K562 (cell line): ENCODE measurements around the gene OPCML. TPM values are rescaled to one million over a fixed set of nuclear protein-coding genes. Genes with fewer than 3 reads are reported as not detected.

ENCODE experiments used
- ATAC-seq: fragments of 200-7000 bp; cut with Tn5 transposase; 3 replicates; pipeline ENCODE4 v1.9.1; 2020; ENCODE audit warnings: moderate library complexity
- BruUV-seq: library from RNA; stranded (reverse); fragments of 400-500 nt; replicated peaks from 2 replicates; lab custom pipeline; 2021; lab: Mats Ljungman, UMichigan
- CTCF ChIA-PET: fragments of 300-600 bp; formaldehyde crosslinking; extraction: SDS; loops from one replicate; lab custom pipeline; 2021; ENCODE audit warnings: low intra/inter-chr PET ratio; lab: Yijun Ruan, JAX
- POLR2A ChIA-PET: fragments of 300-600, 350-650 bp; sonication (Branson Sonifier 250); formaldehyde crosslinking; extraction: SDS; loops from one replicate; lab custom pipeline; 2021; ENCODE audit warnings: antibody characterized with exemption, inconsistent platforms; lab: Yijun Ruan, JAX
- DNase-seq, 4 experiments: peaks; one replicate each; pipeline versions ENCODE4 v3.0.0 to v3.0.0-alpha.2; 2011 to 2018; ENCODE audit warnings: low spot score in 3 of 4, mixed read lengths in 3 of 4; ENCODE audit errors: extremely low read depth in 1 of 4
- FAIRE-seq: peaks from 2 replicates; lab custom pipeline; 2011; peaks lifted over from hg19 to GRCh38; lab: Jason Lieb, UNC
- H2AFZ ChIP-seq: 2 replicates; pipeline ENCODE4 v1.6.0; 2011; ENCODE audit warnings: low read depth, low read length, control low read depth, inconsistent platforms
- H3K27ac ChIP-seq: fragments of 200-600 bp; 3 replicates; pipeline ENCODE4 v1.8.0; 2011; ENCODE audit warnings: low read depth, mild to moderate bottlenecking, control low read depth, inconsistent platforms, low read length, moderate library complexity, mixed read lengths; ENCODE audit errors: extremely low read depth
- H3K27me3 ChIP-seq, 2 experiments: fragments of 300-600 bp in 1 of 2; 2 replicates in 1 of 2; 3 replicates in 1 of 2; pipeline versions ENCODE4 v1.6.0 to v1.8.0; 2011; ENCODE audit warnings: inconsistent platforms in 2 of 2, low read length in 2 of 2, mild to moderate bottlenecking in 1 of 2, mixed read lengths in 1 of 2, moderate library complexity in 1 of 2; ENCODE audit not compliant: control insufficient read depth in 2 of 2, insufficient read depth in 2 of 2
- H3K36me3 ChIP-seq: fragments of 300-600 bp; 3 replicates; pipeline ENCODE4 v1.8.0; 2011; ENCODE audit warnings: mild to moderate bottlenecking, low read length, inconsistent platforms; ENCODE audit not compliant: control insufficient read depth, insufficient read depth
- H3K4me1 ChIP-seq, 2 experiments: fragments of 200-600 bp in 1 of 2; replicated peaks in 1 of 2; 2 replicates in 1 of 2; 3 replicates in 1 of 2; pipeline versions ENCODE4 v1.5.1 to v1.8.0; 2011; ENCODE audit warnings: inconsistent platforms in 2 of 2, low read length in 2 of 2, mild to moderate bottlenecking in 1 of 2, mixed read lengths in 1 of 2, moderate library complexity in 1 of 2; ENCODE audit not compliant: control insufficient read depth in 2 of 2, insufficient read depth in 2 of 2
- H3K4me2 ChIP-seq: 2 replicates; pipeline ENCODE4 v1.6.1; 2011; ENCODE audit warnings: low read length, control low read depth, inconsistent platforms, mixed read lengths; ENCODE audit not compliant: insufficient read depth
- H3K4me3 ChIP-seq: fragments of 200-600 bp; sonication (generic), shearing (Covaris generic); 2 replicates; pipeline ENCODE4 v1.5.1; 2016; ENCODE audit warnings: control low read depth, inconsistent platforms
- H3K79me2 ChIP-seq: fragments of 200-600 bp; 3 replicates; pipeline ENCODE4 v1.8.0; 2011; ENCODE audit warnings: low read length, inconsistent platforms; ENCODE audit not compliant: control insufficient read depth, insufficient read depth
- H3K9ac ChIP-seq, 2 experiments: 2 replicates each; pipeline versions ENCODE4 v1.6.0 to v1.6.1; 2011; ENCODE audit warnings: low read depth in 2 of 2, low read length in 2 of 2, control low read depth in 1 of 2, inconsistent platforms in 1 of 2, mild to moderate bottlenecking in 1 of 2, mixed read lengths in 1 of 2; ENCODE audit not compliant: insufficient read depth in 1 of 2
- H3K9me1 ChIP-seq: one replicate; pipeline ENCODE4 v1.6.0; 2011; ENCODE audit warnings: inconsistent platforms, mild to moderate bottlenecking, low read length, moderate library complexity; ENCODE audit not compliant: control insufficient read depth, insufficient read depth
- H3K9me3 ChIP-seq: replicated peaks from 2 replicates; pipeline ENCODE4 v1.5.1; 2011; ENCODE audit warnings: low read depth, low read length, inconsistent platforms; ENCODE audit not compliant: control insufficient read depth, insufficient read depth
- H4K20me1 ChIP-seq: replicated peaks from 2 replicates; pipeline ENCODE4 v1.6.1; 2011; ENCODE audit warnings: low read length, inconsistent platforms, mixed read lengths; ENCODE audit not compliant: control insufficient read depth, insufficient read depth
- MYBL2 ChIP-seq, 2 experiments: fragments of 450-650 bp in 1 of 2; sonication (generic) in 1 of 2; formaldehyde crosslinking in 1 of 2; IDR thresholded peaks; 2 replicates each; pipeline versions ENCODE4 v1.6.1 to v1.8.1; 2017 to 2022; ENCODE audit warnings: borderline replicate concordance in 1 of 2, inconsistent platforms in 1 of 2, low read depth in 1 of 2, mild to moderate bottlenecking in 1 of 2, missing genetic modification reagents in 1 of 2, moderate library complexity in 1 of 2
- PCBP2 ChIP-seq: fragments of 200-400 bp; formaldehyde crosslinking; IDR thresholded peaks from 2 replicates; pipeline ENCODE4 v1.6.1; 2018; ENCODE audit warnings: low read length, low read depth, mild to moderate bottlenecking, moderate library complexity; ENCODE audit not compliant: poor library complexity, severe bottlenecking
- ZNF224 ChIP-seq: sonication (generic); formaldehyde crosslinking; IDR thresholded peaks from 2 replicates; pipeline ENCODE4 v1.8.0; 2022; ENCODE audit warnings: mild to moderate bottlenecking, missing genetic modification reagents
- ZNF282 ChIP-seq: sonication (generic); formaldehyde crosslinking; IDR thresholded peaks from 2 replicates; pipeline ENCODE4 v1.8.1; 2023; ENCODE audit warnings: missing genetic modification reagents
- WGBS: fragments of 100-300 bp; shearing (Covaris generic); methylation state at CpG from one replicate; pipeline ENCODE4 v1.1.6; 2016; ENCODE audit warnings: low coverage, mixed read lengths; ENCODE audit not compliant: insufficient coverage; ENCODE audit errors: missing lambda C conversion rate; 5-methylcytosine and 5-hydroxymethylcytosine counted together
- in situ Hi-C: fragments of 300-500 bp; cut with MboI; formaldehyde crosslinking; loops from 4 replicates; pipeline ENCODE4 v1.15.0; 2018; ENCODE audit warnings: inconsistent platforms, mixed read lengths
- intact Hi-C: fragments of 100-400 bp; cut with micrococcal nuclease; formaldehyde crosslinking; loops from 2 replicates; pipeline ENCODE4 v1.14.2; 2022
- polyA plus RNA-seq, 8 experiments: library from polyadenylated mRNA; depleted of rRNA in 4 of 8; stranded (reverse) in 5 of 8; unstranded in 3 of 8; fragments of >200 nt; fragmentation: Nextera tagmentation in 2 of 8; fragmentation: Illumina TruSeq in 1 of 8; extraction: Ambion mirVana in 2 of 8; extraction: Trizol in 1 of 8; gene quantifications; 2 replicates each; pipeline versions ENCODE4 v1.2.1 to v1.2.3, GENCODE V29; 2011 to 2014; ENCODE audit warnings: inconsistent platforms in 1 of 8, missing spikeins in 1 of 8
- total RNA-seq, 7 experiments: library from RNA; depleted of rRNA in 6 of 7; stranded (reverse); fragments of >200 nt in 6 of 7; fragmentation: Illumina TruSeq in 2 of 7; extraction: Trizol in 2 of 7; gene quantifications; 2 replicates each; pipeline versions ENCODE4 v1.2.1 to v1.2.3, GENCODE V29; 2011 to 2021; ENCODE audit warnings: low replicate concordance in 1 of 7
- TF ChIP-seq, protein P1 (sequence below): fragments of 450-650 bp; IDR thresholded peaks from 2 replicates; pipeline ENCODE4 v1.7.0; 2016; ENCODE audit warnings: borderline replicate concordance
- TF ChIP-seq, protein P2 (sequence below), 2 experiments: fragments of 450-650 bp; conservative IDR thresholded peaks; 2 replicates each; pipeline ENCODE4 v1.6.1; 2017; ENCODE audit warnings: mild to moderate bottlenecking in 2 of 2, moderate library complexity in 2 of 2

The OPCML gene
- total and polyA plus RNA-seq, 9 of the 15 experiments (the other 6 are each of a cell fraction or from before 2014, with no cell fraction given), result not detected

DNA sequence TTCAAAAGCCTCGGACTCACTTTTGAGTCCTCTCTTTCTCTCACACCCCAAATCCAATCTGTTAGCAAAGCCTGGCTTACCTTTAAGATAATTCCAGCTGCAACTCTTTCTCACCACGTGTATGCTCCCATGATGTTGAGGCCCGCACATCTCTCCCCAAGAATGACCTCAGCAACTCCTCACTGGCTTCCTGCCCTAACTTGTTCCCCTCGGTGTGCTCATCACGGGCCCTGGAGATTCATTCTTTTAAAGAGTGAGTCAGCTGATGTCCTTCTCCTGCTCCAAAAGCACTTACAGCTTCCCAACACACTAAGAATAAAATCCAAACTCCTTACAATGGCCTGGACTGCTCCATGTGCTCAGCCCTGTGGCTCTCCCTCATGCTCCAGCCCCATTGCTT lies 1041.3 kb downstream of the OPCML start:
- Histone ChIP-seq H3K4me3 (no peak overlapping the region), H3K27me3 (no peaks in the 10 kb centered on the region)
- intact Hi-C loops, result no loop called here
- WGBS, result 0% methylated on average over 5 of the region's 5 CpGs
- no peak for ATAC-seq
- CTCF ChIA-PET, result interaction anchor here (0.7 kb wide), 1 partner anchor 211 kb away, joined by 3 read pairs; no protein-coding TSS in a partner anchor
- no peak for TF ChIP-seq ZNF224 (CRISPR knock-in tag)
- TF ChIP-seq, protein P1, sequence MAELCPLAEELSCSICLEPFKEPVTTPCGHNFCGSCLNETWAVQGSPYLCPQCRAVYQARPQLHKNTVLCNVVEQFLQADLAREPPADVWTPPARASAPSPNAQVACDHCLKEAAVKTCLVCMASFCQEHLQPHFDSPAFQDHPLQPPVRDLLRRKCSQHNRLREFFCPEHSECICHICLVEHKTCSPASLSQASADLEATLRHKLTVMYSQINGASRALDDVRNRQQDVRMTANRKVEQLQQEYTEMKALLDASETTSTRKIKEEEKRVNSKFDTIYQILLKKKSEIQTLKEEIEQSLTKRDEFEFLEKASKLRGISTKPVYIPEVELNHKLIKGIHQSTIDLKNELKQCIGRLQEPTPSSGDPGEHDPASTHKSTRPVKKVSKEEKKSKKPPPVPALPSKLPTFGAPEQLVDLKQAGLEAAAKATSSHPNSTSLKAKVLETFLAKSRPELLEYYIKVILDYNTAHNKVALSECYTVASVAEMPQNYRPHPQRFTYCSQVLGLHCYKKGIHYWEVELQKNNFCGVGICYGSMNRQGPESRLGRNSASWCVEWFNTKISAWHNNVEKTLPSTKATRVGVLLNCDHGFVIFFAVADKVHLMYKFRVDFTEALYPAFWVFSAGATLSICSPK, result no peak
- TF ChIP-seq ZNF282, result no peak
- TF ChIP-seq MYBL2 (IDR thresholded peaks at IDR 0.05; ENCODE audit: low read depth), result no peak
- no peak for TF ChIP-seq MYBL2 (CRISPR knock-in tag; IDR thresholded peaks at IDR 0.05; ENCODE audit: borderline replicate concordance)
- TF ChIP-seq PCBP2, result no peak
- TF ChIP-seq, protein P2, sequence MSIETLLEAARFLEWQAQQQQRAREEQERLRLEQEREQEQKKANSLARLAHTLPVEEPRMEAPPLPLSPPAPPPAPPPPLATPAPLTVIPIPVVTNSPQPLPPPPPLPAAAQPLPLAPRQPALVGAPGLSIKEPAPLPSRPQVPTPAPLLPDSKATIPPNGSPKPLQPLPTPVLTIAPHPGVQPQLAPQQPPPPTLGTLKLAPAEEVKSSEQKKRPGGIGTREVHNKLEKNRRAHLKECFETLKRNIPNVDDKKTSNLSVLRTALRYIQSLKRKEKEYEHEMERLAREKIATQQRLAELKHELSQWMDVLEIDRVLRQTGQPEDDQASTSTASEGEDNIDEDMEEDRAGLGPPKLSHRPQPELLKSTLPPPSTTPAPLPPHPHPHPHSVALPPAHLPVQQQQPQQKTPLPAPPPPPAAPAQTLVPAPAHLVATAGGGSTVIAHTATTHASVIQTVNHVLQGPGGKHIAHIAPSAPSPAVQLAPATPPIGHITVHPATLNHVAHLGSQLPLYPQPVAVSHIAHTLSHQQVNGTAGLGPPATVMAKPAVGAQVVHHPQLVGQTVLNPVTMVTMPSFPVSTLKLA (conservative IDR thresholded peaks at IDR 0.05), result no peak
- TF ChIP-seq, all 486 proteins: peak for 0
- Histone ChIP-seq H3K36me3 (no peaks in the 10 kb centered on the region), H3K4me1 (no peaks in the 10 kb centered on the region), H3K9me3 (no peaks in the 10 kb centered on the region), H3K9me1 (no peaks in the 10 kb centered on the region), H3K27ac (no peak overlapping the region), H3K79me2 (no peaks in the 10 kb centered on the region), H3K4me2 (no peak overlapping the region), H2AFZ (no peak overlapping the region), H4K20me1 (no peaks in the 10 kb centered on the region), H3K9ac (no peak overlapping the region)
- BruUV-seq, result no TSS peak
- in situ Hi-C loops, result no loop called here
- no peak for DNase-seq
- POLR2A ChIA-PET, result no interaction called here
- no peak for FAIRE-seq
